ENCODE data around the gene TIMM17B. TPM values are rescaled to one million over a fixed set of nuclear protein-coding genes. Genes with fewer than 3 reads are reported as not detected.

TIMM17B gene
- total RNA-seq, 6 donors from 2014 or later = 29.6 to 49.6 (median 42.6) TPM

- no peaks in the 10 kb centered on the region for H3K9me3 ChIP-seq
- H3K27ac ChIP-seq = peak overlapping the region; percentile 80 to 88 (median 85)
- H3K36me3 ChIP-seq = peaks cover 0 to 32% (median 17%) of the 10 kb centered on the region in 4 donors
- H3K4me1 ChIP-seq = peaks cover 3 to 24% (median 4%) of the 10 kb centered on the region in 4 donors
- no peak for DNase-seq
- H3K4me3 ChIP-seq = peak overlapping the region in 2 of 4 donors; percentile 71 to 75
- TF ChIP-seq POLR2AphosphoS5 (IDR thresholded peaks at IDR 0.05) = no peak
- peak in 1 of 4 donors; percentile 12 for TF ChIP-seq EP300 (IDR thresholded peaks at IDR 0.05)
- TF ChIP-seq CTCF (IDR thresholded peaks at IDR 0.05) = no peak
- peaks cover 0 to 6% (median 0%) of the 10 kb centered on the region in 4 donors for H3K27me3 ChIP-seq
- 55 to 64% methylated on average over 2 to 8 of the region's 8 CpGs for WGBS, 2 donors
- no peak for ATAC-seq (ENCODE audit: low FRiP score in 2 of 2)
Observed at GRCh38 chrX:48919947-48920717, 22.6 kb upstream of the TIMM17B start.

- H3K9me3 ChIP-seq = no peaks in the 10 kb centered on the region
- ATAC-seq (ENCODE audit: low FRiP score in 2 of 2) = peak; percentile 4 to 5
Observed at GRCh38 chrX:48919360-48919841, 21.8 kb upstream of the TIMM17B start.

GRCh38 chrX:48918643-48919340 lies 21.2 kb upstream of the TIMM17B start, which contains the start of gene PIM2:
TSS of gene PIM2 (minus strand) at chrX:48919024. CDS start at chrX:48918834, 190 bp downstream.
- H3K4me1 ChIP-seq = peaks cover 3 to 24% (median 4%) of the 10 kb centered on the region in 4 donors
- H3K27me3 ChIP-seq = peaks cover 0 to 6% (median 0%) of the 10 kb centered on the region in 4 donors
- peak; percentile 93 to 95 for DNase-seq
- WGBS, 2 donors = 43% methylated on average over 52 of the region's 55 CpGs; no CpG with 5 or more reads in 1 of the 2 donors
- TF ChIP-seq POLR2AphosphoS5 (IDR thresholded peaks at IDR 0.05) (peak; percentile 80 to 88), CTCF (IDR thresholded peaks at IDR 0.05) (peak in 2 of 6 experiments; percentile 11 to 15), EP300 (IDR thresholded peaks at IDR 0.05) (peak in 1 of 4 donors; percentile 24), POLR2A (IDR thresholded peaks at IDR 0.05) (peak in 3 of 4 donors; percentile 85 to 98 (median 97))
- no peaks in the 10 kb centered on the region for H3K9me3 ChIP-seq
- peak; percentile 89 to 91 for ATAC-seq (ENCODE audit: low FRiP score in 2 of 2)
- H3K27ac ChIP-seq = peak within 1 kb of the TSS; percentile 80 to 88 (median 85)
- peaks cover 0 to 35% (median 17%) of the 10 kb centered on the region in 4 donors for H3K36me3 ChIP-seq
- H3K4me3 ChIP-seq = peak within 1 kb of the TSS; percentile 49 to 75 (median 64)

More at GRCh38 chrX:48919360-48919841, 21.8 kb upstream of the TIMM17B start:
- peak overlapping the region in 3 of 4 donors; percentile 49 to 75 (median 71) for H3K4me3 ChIP-seq
- H3K27me3 ChIP-seq = peaks cover 0 to 6% (median 0%) of the 10 kb centered on the region in 4 donors
- peak in 1 of 2 donors; percentile 54 for DNase-seq
- peaks cover 0 to 35% (median 16%) of the 10 kb centered on the region in 4 donors for H3K36me3 ChIP-seq
- 0 to 56% methylated on average over 2 to 15 of the region's 15 CpGs for WGBS, 2 donors
- H3K27ac ChIP-seq = peak overlapping the region; percentile 80 to 88 (median 85)
- TF ChIP-seq EP300 (IDR thresholded peaks at IDR 0.05) (no peak), CTCF (IDR thresholded peaks at IDR 0.05) (no peak), POLR2AphosphoS5 (IDR thresholded peaks at IDR 0.05) (no peak), POLR2A (IDR thresholded peaks at IDR 0.05) (no peak)
- H3K4me1 ChIP-seq = peaks cover 3 to 24% (median 4%) of the 10 kb centered on the region in 4 donors

- Histone ChIP-seq H3K27ac (peak overlapping the region; percentile 80 to 88 (median 85)), H3K36me3 (peaks cover 0 to 33% (median 12%) of the 10 kb centered on the region in 4 donors), H3K4me3 (peak overlapping the region; percentile 49 to 75 (median 64)), H3K9me3 (no peaks in the 10 kb centered on the region), H3K27me3 (peaks cover 0 to 6% (median 0%) of the 10 kb centered on the region in 4 donors), H3K4me1 (peaks cover 3 to 24% (median 4%) of the 10 kb centered on the region in 4 donors)
- DNase-seq = no peak
- ATAC-seq (ENCODE audit: low FRiP score in 2 of 2) = no peak
- 49 to 50% methylated on average over 1 to 10 of the region's 23 CpGs for WGBS, 2 donors
- TF ChIP-seq CTCF (IDR thresholded peaks at IDR 0.05) = no peak
- no peak for TF ChIP-seq EP300 (IDR thresholded peaks at IDR 0.05)
- no peak for TF ChIP-seq POLR2AphosphoS5 (IDR thresholded peaks at IDR 0.05)
- no peak for TF ChIP-seq POLR2A (IDR thresholded peaks at IDR 0.05)
Observed at GRCh38 chrX:48918301-48918642, 20.7 kb upstream of the TIMM17B start.
